Measurements from ENCODE around the gene CHST5. TPM values are rescaled to one million over a fixed set of nuclear protein-coding genes. Genes with fewer than 3 reads are reported as not detected.

CHST5 gene
- total and polyA plus RNA-seq, 9 of the 15 experiments (the other 6 are each of a cell fraction or from before 2014, with no cell fraction given) = 0.06 to 0.21 (median 0.14) TPM; not detected in 5

- Histone ChIP-seq H3K4me2 (ENCODE audit: insufficient read depth, low read length) (0 out of 2 replicates have a peak overlapping the region, but pooled peaks have one; percentile 69), H2AFZ (ENCODE audit: low read depth, low read length) (peak overlapping the region; percentile 42; the same call in 1 of the 2 replicates), H3K4me3 (no peak overlapping the region), H3K9me1 (ENCODE audit: control insufficient read depth, insufficient read depth, low read length) (no peaks in the 10 kb centered on the region), H3K79me2 (ENCODE audit: control insufficient read depth, insufficient read depth, low read length) (peaks cover 8% of the 10 kb centered on the region; the same call in 1 of the 3 replicates), H4K20me1 (replicated peaks; ENCODE audit: control insufficient read depth, insufficient read depth, low read length) (no peaks in the 10 kb centered on the region), H3K9ac (ENCODE audit: insufficient read depth in 1 of 2, low read depth in 2 of 2, low read length in 2 of 2) (no peak overlapping the region; a peak in 1 of 4 replicates), H3K27me3 (ENCODE audit: control insufficient read depth in 2 of 2, insufficient read depth in 2 of 2, low read length in 2 of 2) (no peaks in the 10 kb centered on the region), H3K9me3 (replicated peaks; ENCODE audit: control insufficient read depth, insufficient read depth, low read depth, low read length) (no peaks in the 10 kb centered on the region), H3K36me3 (ENCODE audit: control insufficient read depth, insufficient read depth, low read length) (no peaks in the 10 kb centered on the region), H3K4me1 (replicated peaks in 1 of 2; ENCODE audit: control insufficient read depth in 2 of 2, insufficient read depth in 2 of 2, low read length in 2 of 2) (peaks cover 17 to 26% of the 10 kb centered on the region in 2 experiments), H3K27ac (ENCODE audit: extremely low read depth, low read depth, low read length) (peak overlapping the region; percentile 81; the same call in 2 of the 3 replicates)
- in situ Hi-C loops (cut with MboI) = no loop called here
- intact Hi-C loops (cut with micrococcal nuclease) = no loop called here
- WGBS (ENCODE audit: insufficient coverage, low coverage, missing lambda C conversion rate) = 63% methylated on average over 2 of the region's 2 CpGs
- ChIA-PET CTCF (ENCODE audit: low intra/inter-chr PET ratio) (no interaction called here), POLR2A (no interaction called here)
- ATAC-seq = no peak
- BruUV-seq (replicated peaks) = no TSS peak
- FAIRE-seq = no peak
- no peak for DNase-seq (ENCODE audit: extremely low read depth in 1 of 4, low spot score in 3 of 4)
- no peak for TF ChIP-seq RAD51 (IDR thresholded peaks at IDR 0.05; ENCODE audit: borderline replicate concordance, low read depth)
- no peak for TF ChIP-seq TBP (optimal IDR thresholded peaks at IDR 0.05; ENCODE audit: low read depth, low read length)
- 0 out of 2 replicates have a peak, but pooled peaks have one; percentile 51 for TF ChIP-seq ZNF449 (CRISPR knock-in tag; IDR thresholded peaks at IDR 0.05)
- no peak for TF ChIP-seq NR2C1 (IDR thresholded peaks at IDR 0.05)
- TF ChIP-seq NR2C1 (tag; IDR thresholded peaks at IDR 0.05) = peak; percentile 55; the same call in 1 of the 2 replicates
- no peak for TF ChIP-seq SPI1 (IDR thresholded peaks at IDR 0.05; ENCODE audit: borderline replicate concordance, low read depth, low read length)
- TF ChIP-seq ATF4 (CRISPR knock-in tag; IDR thresholded peaks at IDR 0.05) = 0 out of 2 replicates have a peak, but pooled peaks have one; percentile 43
- no peak for TF ChIP-seq JUNB (CRISPR knock-in tag; conservative IDR thresholded peaks at IDR 0.05)
- TF ChIP-seq, protein P1, sequence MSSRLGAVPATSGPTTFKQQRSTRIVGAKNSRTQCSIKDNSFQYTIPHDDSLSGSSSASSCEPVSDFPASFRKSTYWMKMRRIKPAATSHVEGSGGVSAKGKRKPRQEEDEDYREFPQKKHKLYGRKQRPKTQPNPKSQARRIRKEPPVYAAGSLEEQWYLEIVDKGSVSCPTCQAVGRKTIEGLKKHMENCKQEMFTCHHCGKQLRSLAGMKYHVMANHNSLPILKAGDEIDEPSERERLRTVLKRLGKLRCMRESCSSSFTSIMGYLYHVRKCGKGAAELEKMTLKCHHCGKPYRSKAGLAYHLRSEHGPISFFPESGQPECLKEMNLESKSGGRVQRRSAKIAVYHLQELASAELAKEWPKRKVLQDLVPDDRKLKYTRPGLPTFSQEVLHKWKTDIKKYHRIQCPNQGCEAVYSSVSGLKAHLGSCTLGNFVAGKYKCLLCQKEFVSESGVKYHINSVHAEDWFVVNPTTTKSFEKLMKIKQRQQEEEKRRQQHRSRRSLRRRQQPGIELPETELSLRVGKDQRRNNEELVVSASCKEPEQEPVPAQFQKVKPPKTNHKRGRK (tag; IDR thresholded peaks at IDR 0.05) = no peak
- no peak for TF ChIP-seq MBD1 (CRISPR knock-in tag; IDR thresholded peaks at IDR 0.05)
- 0 out of 2 replicates have a peak, but pooled peaks have one; percentile 11 for TF ChIP-seq ZNF589 (CRISPR knock-in tag; IDR thresholded peaks at IDR 0.05; ENCODE audit: low read depth)
- TF ChIP-seq ESRRA (IDR thresholded peaks at IDR 0.05; ENCODE audit: borderline replicate concordance, low read depth) = no peak
- no peak for TF ChIP-seq GATAD2A (IDR thresholded peaks at IDR 0.05)
- TF ChIP-seq, protein P2, sequence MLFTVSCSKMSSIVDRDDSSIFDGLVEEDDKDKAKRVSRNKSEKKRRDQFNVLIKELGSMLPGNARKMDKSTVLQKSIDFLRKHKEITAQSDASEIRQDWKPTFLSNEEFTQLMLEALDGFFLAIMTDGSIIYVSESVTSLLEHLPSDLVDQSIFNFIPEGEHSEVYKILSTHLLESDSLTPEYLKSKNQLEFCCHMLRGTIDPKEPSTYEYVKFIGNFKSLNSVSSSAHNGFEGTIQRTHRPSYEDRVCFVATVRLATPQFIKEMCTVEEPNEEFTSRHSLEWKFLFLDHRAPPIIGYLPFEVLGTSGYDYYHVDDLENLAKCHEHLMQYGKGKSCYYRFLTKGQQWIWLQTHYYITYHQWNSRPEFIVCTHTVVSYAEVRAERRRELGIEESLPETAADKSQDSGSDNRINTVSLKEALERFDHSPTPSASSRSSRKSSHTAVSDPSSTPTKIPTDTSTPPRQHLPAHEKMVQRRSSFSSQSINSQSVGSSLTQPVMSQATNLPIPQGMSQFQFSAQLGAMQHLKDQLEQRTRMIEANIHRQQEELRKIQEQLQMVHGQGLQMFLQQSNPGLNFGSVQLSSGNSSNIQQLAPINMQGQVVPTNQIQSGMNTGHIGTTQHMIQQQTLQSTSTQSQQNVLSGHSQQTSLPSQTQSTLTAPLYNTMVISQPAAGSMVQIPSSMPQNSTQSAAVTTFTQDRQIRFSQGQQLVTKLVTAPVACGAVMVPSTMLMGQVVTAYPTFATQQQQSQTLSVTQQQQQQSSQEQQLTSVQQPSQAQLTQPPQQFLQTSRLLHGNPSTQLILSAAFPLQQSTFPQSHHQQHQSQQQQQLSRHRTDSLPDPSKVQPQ (CRISPR knock-in tag; IDR thresholded peaks at IDR 0.05; ENCODE audit: borderline replicate concordance) = no peak
These were observed 23.0 kb upstream of the CHST5 start for GRCh38 chr16:75558846-75559401.

Data from K562 (cell line).